ENCODE data around the gene ZBTB20. TPM values are rescaled to one million over a fixed set of nuclear protein-coding genes. Genes with fewer than 3 reads are reported as not detected.

The ZBTB20 gene
- total RNA-seq, 6 experiments from 2014 or later, result 8.0 to 14.1 (median 10.4) TPM

DNA sequence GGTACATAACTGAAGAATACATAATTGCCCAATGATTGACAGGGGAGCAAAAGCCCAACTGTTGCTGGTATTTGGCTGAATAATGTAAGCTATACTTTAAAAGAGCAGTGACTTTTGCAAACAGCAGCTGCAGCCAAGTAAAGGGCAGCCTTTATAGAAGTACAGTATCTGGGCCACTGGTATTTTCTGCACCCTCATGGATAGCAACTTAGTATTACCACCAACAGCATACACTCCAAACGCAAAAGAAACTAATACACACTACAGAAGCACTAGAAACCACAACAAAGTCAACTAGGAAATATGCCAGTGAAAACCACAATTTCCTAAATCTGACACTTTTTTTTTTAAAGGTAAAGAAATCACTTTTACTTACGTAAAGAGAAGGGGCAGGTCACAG lies 647.1 kb downstream of the ZBTB20 start:
- H3K4me1 Mint-ChIP-seq (ENCODE audit: low read depth), result peaks cover 65% of the 10 kb centered on the region
- TF ChIP-seq, protein P1, sequence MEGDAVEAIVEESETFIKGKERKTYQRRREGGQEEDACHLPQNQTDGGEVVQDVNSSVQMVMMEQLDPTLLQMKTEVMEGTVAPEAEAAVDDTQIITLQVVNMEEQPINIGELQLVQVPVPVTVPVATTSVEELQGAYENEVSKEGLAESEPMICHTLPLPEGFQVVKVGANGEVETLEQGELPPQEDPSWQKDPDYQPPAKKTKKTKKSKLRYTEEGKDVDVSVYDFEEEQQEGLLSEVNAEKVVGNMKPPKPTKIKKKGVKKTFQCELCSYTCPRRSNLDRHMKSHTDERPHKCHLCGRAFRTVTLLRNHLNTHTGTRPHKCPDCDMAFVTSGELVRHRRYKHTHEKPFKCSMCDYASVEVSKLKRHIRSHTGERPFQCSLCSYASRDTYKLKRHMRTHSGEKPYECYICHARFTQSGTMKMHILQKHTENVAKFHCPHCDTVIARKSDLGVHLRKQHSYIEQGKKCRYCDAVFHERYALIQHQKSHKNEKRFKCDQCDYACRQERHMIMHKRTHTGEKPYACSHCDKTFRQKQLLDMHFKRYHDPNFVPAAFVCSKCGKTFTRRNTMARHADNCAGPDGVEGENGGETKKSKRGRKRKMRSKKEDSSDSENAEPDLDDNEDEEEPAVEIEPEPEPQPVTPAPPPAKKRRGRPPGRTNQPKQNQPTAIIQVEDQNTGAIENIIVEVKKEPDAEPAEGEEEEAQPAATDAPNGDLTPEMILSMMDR (IDR thresholded peaks at IDR 0.05), result no peak
- no peak overlapping the region for H3K4me3 Mint-ChIP-seq
- no peak for DNase-seq
- peaks cover 2% of the 10 kb centered on the region; the same call in 1 of the 2 replicates for H3K27me3 Mint-ChIP-seq (ENCODE audit: insufficient read depth)
- H3K36me3 Mint-ChIP-seq (ENCODE audit: low read depth), result no peaks in the 10 kb centered on the region
- no peak overlapping the region for H3K27ac Mint-ChIP-seq
- no peaks in the 10 kb centered on the region for H3K9me3 Mint-ChIP-seq

DNA sequence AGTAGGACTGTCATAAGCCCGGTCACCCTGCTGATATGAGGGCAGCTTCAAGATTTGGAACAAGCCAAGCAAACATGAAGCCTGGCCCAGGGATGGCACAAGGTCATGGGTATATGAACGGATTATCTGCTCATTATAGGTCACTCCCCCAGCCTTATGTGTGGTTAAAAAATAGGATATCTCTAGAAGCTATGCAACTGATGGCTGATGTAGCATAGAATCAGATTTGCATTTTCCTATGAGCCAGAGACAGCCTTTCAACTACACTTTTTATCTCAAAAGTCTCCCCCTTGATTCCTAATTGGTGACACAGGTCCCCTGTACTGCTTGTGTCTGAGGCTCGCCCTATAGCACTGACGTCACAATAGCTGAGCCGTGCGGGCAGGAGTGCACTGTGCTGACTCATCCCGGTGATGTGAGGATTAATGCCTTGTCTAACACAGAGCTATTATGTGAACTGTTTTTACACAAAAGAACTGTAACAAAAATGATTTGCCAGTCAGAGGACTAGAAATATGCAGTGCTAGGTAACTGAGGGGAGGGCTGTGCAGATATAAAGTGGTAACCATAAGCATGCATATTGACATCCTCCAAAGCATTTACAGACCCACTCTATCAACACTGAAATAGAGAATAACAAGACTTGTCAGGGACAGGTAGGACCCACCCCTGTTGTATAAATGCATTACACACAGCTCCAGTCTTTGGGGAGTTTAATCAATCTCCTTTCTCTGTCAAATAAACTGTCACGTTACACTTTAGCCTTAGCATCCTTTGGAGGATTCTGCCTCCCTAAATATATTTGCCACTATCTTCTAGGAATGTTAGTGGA lies 648.3 kb downstream of the ZBTB20 start:
- Mint-ChIP-seq H3K27ac (peak overlapping the region; percentile 27), H3K36me3 (ENCODE audit: low read depth) (no peaks in the 10 kb centered on the region), H3K4me3 (0 out of 2 replicates have a peak overlapping the region, but pooled peaks have one; percentile 0), H3K4me1 (ENCODE audit: low read depth) (peaks cover 62% of the 10 kb centered on the region), H3K9me3 (no peaks in the 10 kb centered on the region), H3K27me3 (ENCODE audit: insufficient read depth) (peaks cover 2% of the 10 kb centered on the region; the same call in 1 of the 2 replicates)
- TF ChIP-seq, protein P1 (IDR thresholded peaks at IDR 0.05), result no peak
- DNase-seq, result peak; percentile 80

DNA sequence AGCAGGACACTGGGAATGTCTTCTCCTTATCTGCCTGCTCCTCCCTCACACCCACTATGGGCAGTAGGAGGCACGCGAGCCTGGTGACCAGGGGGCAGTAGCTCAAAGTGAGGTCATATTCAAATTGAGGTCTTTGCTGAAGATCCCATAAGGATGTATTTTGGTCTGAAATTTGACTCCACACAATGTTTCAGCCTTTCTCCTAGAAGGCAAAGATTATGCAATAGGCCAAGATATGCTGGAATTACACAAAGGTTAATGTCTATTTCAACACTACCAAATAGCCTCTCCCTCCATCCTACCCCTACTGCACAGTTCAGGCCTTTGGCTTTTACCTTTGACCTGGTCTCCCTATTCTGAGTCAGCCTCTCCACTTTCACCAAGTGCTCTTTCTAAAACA lies 650.2 kb downstream of the ZBTB20 start:
- Mint-ChIP-seq H3K4me3 (peak overlapping the region; percentile 3; the same call in 1 of the 2 replicates), H3K36me3 (ENCODE audit: low read depth) (no peaks in the 10 kb centered on the region), H3K27ac (peak overlapping the region; percentile 68), H3K4me1 (ENCODE audit: low read depth) (peaks cover 62% of the 10 kb centered on the region), H3K27me3 (ENCODE audit: insufficient read depth) (peaks cover 2% of the 10 kb centered on the region; the same call in 1 of the 2 replicates), H3K9me3 (no peaks in the 10 kb centered on the region)
- TF ChIP-seq, protein P1 (IDR thresholded peaks at IDR 0.05), result no peak
- DNase-seq, result peak; percentile 37

DNA sequence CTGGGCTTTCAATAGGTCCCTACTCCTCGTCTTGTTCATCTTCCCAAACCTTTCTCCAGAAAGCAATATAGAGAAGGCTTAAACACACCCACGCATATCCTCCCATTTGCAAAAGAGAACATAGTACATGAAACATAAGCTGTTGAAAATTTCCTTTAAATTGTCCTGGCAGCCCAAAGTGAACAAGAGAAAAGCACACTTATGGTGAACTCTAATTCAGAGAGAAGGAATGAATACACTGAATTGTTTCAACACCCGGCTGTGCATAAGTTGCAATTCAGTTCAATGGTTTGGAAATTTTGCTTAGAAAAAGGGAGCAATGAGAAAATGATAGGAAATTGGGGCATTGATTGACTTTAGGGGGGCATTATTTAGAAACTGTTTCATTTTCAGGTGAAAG lies 650.6 kb downstream of the ZBTB20 start:
- H3K36me3 Mint-ChIP-seq (ENCODE audit: low read depth), result no peaks in the 10 kb centered on the region
- DNase-seq, result no peak
- no peaks in the 10 kb centered on the region for H3K27me3 Mint-ChIP-seq (ENCODE audit: insufficient read depth)
- H3K4me3 Mint-ChIP-seq, result peak overlapping the region; percentile 3; the same call in 1 of the 2 replicates
- no peaks in the 10 kb centered on the region for H3K9me3 Mint-ChIP-seq
- H3K4me1 Mint-ChIP-seq (ENCODE audit: low read depth), result peaks cover 62% of the 10 kb centered on the region
- TF ChIP-seq, protein P1 (IDR thresholded peaks at IDR 0.05), result no peak
- peak overlapping the region; percentile 68 for H3K27ac Mint-ChIP-seq

DNA sequence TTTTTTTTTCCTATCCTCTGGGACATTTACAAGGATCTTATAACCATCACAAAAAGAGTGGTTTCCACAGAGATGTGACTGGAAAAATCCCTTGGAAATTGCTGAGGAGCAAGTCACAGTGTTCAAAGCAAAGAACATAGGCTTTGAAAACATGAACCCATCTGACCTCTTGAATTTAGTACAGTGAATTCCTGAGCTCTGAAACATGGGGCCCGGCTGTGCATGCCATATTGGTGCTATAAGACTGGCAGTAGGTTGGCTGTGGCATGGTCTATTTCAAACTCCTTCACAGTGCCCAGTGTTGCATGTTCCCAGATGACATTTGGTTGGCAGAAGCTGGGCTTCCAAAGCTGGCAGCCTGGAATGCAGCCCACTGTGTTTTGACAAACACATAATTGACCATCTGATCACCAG lies 651.1 kb downstream of the ZBTB20 start:
- DNase-seq, result peak; percentile 85
- Mint-ChIP-seq H3K4me3 (peak overlapping the region; percentile 40), H3K9me3 (no peaks in the 10 kb centered on the region), H3K27ac (peak overlapping the region; percentile 68), H3K27me3 (ENCODE audit: insufficient read depth) (no peaks in the 10 kb centered on the region), H3K4me1 (ENCODE audit: low read depth) (peaks cover 62% of the 10 kb centered on the region), H3K36me3 (ENCODE audit: low read depth) (no peaks in the 10 kb centered on the region)
- TF ChIP-seq, protein P1 (IDR thresholded peaks at IDR 0.05), result no peak

Measured in HFFc6 (cell line).